HepG2 (cell line): ENCODE measurements around the gene METAP1D. TPM values are rescaled to one million over a fixed set of nuclear protein-coding genes. Genes with fewer than 3 reads are reported as not detected.

Source experiments
- ARNT ChIP-seq: fragments of 450-650 bp; IDR thresholded peaks from 2 replicates; pipeline ENCODE4 v1.6.1; 2017
- BRD4 ChIP-seq: sonication (generic); formaldehyde crosslinking; IDR thresholded peaks from 2 replicates; pipeline ENCODE4 v1.4.0; 2020; ENCODE audit warnings: missing genetic modification reagents
- CREM ChIP-seq, 2 experiments: sonication (generic) in 1 of 2; formaldehyde crosslinking in 1 of 2; IDR thresholded peaks; 2 replicates each; pipeline versions ENCODE4 v1.4.0 to v1.6.1; 2016 to 2020; ENCODE audit warnings: antibody characterized with exemption in 1 of 2, mild to moderate bottlenecking in 1 of 2, missing genetic modification reagents in 1 of 2
- DMAP1 ChIP-seq: IDR thresholded peaks from 2 replicates; pipeline ENCODE4 v1.6.1; 2016
- IRX3 ChIP-seq: sonication (generic); formaldehyde crosslinking; IDR thresholded peaks from 2 replicates; pipeline ENCODE4 v1.8.1; 2023; ENCODE audit warnings: mild to moderate bottlenecking, low read depth, missing genetic modification reagents, borderline replicate concordance
- NCOA1 ChIP-seq: sonication (generic); formaldehyde crosslinking; IDR thresholded peaks from 2 replicates; pipeline ENCODE4 v1.9.0; 2021; ENCODE audit warnings: missing genetic modification reagents
- NFE2L2 ChIP-seq: fragments of 150-350 bp; IDR thresholded peaks from 2 replicates; pipeline ENCODE4 v1.6.1; 2014; ENCODE audit warnings: low read length
- SALL1 ChIP-seq: sonication (generic); formaldehyde crosslinking; IDR thresholded peaks from 2 replicates; pipeline ENCODE4 v1.8.0; 2022; ENCODE audit warnings: mild to moderate bottlenecking, missing genetic modification reagents
- ZFP41 ChIP-seq: sonication (generic); formaldehyde crosslinking; IDR thresholded peaks from 2 replicates; pipeline ENCODE4 v1.4.0; 2020; ENCODE audit warnings: mild to moderate bottlenecking, missing genetic modification reagents, borderline replicate concordance
- ZNF451 ChIP-seq: sonication (generic); formaldehyde crosslinking; IDR thresholded peaks from 2 replicates; pipeline ENCODE4 v1.5.0; 2020; ENCODE audit warnings: mild to moderate bottlenecking, missing genetic modification reagents
- polyA plus RNA-seq, 8 experiments: library from polyadenylated mRNA; depleted of rRNA in 3 of 8; stranded (reverse) in 7 of 8; unstranded in 1 of 8; fragments of >200 nt; fragmentation: Illumina TruSeq in 4 of 8; extraction: Trizol in 4 of 8; gene quantifications; 2 replicates each; pipeline versions ENCODE4 v1.2.1 to v1.2.3, GENCODE V29; 2011 to 2016; ENCODE audit warnings: low read depth in 4 of 8, missing spikeins in 1 of 8, mixed read lengths in 1 of 8; ENCODE audit not compliant: insufficient read depth in 1 of 8
- total RNA-seq, 5 experiments: library from RNA; depleted of rRNA; stranded (reverse); fragments of >200 nt; fragmentation: Illumina TruSeq; extraction: Trizol; gene quantifications; 2 replicates each; pipeline ENCODE4 v1.2.3, GENCODE V29; 2016; ENCODE audit warnings: low read depth in 1 of 5
- TF ChIP-seq, protein P1 (sequence below): sonication (generic); formaldehyde crosslinking; IDR thresholded peaks from 2 replicates; pipeline ENCODE4 v1.4.0; 2020; ENCODE audit warnings: missing genetic modification reagents
- TF ChIP-seq, protein P2 (sequence below): sonication (generic); formaldehyde crosslinking; IDR thresholded peaks from 2 replicates; pipeline ENCODE4 v1.4.0; 2020; ENCODE audit warnings: missing genetic modification reagents, borderline replicate concordance
- TF ChIP-seq, protein P3 (sequence below): IDR thresholded peaks from 2 replicates; pipeline ENCODE4 v1.6.1; 2016; ENCODE audit warnings: low read depth, missing genetic modification reagents, missing compliant biosample characterization

METAP1D gene
- total and polyA plus RNA-seq, 2 of the 13 experiments (the other 11 are each of a cell fraction or from before 2014, with no cell fraction given) = 14.7 to 21.6 TPM

DNA sequence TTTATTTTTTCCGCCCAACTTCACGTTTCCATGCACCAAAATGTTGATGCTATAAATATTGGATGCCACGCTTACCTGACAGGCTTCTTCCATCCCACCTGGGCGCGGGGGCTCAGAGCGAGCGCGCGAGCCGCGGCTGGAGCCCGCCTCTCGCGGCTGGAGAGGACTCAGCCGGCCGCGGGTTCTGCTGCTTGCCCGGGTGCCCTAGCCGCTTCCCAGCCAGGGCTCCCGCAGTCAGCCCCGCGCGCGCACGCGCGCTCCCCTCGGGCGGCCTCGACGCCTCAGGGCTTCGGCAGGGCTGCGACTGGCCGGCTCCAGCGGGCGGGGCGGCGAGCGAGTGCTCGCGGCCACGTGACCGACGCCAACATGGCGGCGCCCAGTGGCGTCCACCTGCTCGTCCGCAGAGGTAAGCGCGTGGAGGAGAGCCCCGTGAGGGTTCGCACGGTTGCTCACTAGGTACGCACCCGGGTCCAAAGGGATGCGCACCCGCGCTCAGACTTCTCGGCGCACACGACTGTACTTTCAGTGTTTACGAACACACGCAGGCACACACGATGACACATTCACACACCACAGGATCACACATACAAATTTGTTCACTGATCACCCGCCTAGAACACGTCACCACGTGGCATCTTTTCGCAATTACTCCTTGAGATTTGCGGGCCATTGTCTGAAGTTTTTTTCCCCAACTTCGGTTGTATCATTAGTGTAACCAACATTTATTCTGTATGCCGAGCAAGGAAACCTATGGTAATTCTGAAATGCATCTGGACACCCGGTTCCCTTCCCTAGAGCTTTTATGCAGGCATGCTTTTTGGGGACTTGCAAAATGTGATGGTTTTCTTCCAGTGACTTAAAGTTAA, at the start of gene METAP1D (continued):
- TF ChIP-seq SALL1 (CRISPR knock-in tag) (peak; percentile 99), ZNF451 (CRISPR knock-in tag) (peak; percentile 99), NFE2L2 (no peak), IRX3 (peak; percentile 90), DMAP1 (CRISPR knock-in tag) (peak; percentile 100), NCOA1 (no peak), CREM (IDR thresholded peaks at IDR 0.05) (peak; percentile 62; the same call in 1 of the 2 replicates), CREM (CRISPR knock-in tag; IDR thresholded peaks at IDR 0.05) (no peak), ZFP41 (CRISPR knock-in tag) (peak; percentile 96), ARNT (no peak), BRD4 (CRISPR knock-in tag) (peak; percentile 100)
- TF ChIP-seq, protein P1, sequence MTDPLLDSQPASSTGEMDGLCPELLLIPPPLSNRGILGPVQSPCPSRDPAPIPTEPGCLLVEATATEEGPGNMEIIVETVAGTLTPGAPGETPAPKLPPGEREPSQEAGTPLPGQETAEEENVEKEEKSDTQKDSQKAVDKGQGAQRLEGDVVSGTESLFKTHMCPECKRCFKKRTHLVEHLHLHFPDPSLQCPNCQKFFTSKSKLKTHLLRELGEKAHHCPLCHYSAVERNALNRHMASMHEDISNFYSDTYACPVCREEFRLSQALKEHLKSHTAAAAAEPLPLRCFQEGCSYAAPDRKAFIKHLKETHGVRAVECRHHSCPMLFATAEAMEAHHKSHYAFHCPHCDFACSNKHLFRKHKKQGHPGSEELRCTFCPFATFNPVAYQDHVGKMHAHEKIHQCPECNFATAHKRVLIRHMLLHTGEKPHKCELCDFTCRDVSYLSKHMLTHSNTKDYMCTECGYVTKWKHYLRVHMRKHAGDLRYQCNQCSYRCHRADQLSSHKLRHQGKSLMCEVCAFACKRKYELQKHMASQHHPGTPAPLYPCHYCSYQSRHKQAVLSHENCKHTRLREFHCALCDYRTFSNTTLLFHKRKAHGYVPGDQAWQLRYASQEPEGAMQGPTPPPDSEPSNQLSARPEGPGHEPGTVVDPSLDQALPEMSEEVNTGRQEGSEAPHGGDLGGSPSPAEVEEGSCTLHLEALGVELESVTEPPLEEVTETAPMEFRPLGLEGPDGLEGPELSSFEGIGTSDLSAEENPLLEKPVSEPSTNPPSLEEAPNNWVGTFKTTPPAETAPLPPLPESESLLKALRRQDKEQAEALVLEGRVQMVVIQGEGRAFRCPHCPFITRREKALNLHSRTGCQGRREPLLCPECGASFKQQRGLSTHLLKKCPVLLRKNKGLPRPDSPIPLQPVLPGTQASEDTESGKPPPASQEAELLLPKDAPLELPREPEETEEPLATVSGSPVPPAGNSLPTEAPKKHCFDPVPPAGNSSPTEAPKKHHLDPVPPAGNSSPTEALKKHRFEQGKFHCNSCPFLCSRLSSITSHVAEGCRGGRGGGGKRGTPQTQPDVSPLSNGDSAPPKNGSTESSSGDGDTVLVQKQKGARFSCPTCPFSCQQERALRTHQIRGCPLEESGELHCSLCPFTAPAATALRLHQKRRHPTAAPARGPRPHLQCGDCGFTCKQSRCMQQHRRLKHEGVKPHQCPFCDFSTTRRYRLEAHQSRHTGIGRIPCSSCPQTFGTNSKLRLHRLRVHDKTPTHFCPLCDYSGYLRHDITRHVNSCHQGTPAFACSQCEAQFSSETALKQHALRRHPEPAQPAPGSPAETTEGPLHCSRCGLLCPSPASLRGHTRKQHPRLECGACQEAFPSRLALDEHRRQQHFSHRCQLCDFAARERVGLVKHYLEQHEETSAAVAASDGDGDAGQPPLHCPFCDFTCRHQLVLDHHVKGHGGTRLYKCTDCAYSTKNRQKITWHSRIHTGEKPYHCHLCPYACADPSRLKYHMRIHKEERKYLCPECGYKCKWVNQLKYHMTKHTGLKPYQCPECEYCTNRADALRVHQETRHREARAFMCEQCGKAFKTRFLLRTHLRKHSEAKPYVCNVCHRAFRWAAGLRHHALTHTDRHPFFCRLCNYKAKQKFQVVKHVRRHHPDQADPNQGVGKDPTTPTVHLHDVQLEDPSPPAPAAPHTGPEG (CRISPR knock-in tag) = peak; percentile 90
- TF ChIP-seq, protein P2, sequence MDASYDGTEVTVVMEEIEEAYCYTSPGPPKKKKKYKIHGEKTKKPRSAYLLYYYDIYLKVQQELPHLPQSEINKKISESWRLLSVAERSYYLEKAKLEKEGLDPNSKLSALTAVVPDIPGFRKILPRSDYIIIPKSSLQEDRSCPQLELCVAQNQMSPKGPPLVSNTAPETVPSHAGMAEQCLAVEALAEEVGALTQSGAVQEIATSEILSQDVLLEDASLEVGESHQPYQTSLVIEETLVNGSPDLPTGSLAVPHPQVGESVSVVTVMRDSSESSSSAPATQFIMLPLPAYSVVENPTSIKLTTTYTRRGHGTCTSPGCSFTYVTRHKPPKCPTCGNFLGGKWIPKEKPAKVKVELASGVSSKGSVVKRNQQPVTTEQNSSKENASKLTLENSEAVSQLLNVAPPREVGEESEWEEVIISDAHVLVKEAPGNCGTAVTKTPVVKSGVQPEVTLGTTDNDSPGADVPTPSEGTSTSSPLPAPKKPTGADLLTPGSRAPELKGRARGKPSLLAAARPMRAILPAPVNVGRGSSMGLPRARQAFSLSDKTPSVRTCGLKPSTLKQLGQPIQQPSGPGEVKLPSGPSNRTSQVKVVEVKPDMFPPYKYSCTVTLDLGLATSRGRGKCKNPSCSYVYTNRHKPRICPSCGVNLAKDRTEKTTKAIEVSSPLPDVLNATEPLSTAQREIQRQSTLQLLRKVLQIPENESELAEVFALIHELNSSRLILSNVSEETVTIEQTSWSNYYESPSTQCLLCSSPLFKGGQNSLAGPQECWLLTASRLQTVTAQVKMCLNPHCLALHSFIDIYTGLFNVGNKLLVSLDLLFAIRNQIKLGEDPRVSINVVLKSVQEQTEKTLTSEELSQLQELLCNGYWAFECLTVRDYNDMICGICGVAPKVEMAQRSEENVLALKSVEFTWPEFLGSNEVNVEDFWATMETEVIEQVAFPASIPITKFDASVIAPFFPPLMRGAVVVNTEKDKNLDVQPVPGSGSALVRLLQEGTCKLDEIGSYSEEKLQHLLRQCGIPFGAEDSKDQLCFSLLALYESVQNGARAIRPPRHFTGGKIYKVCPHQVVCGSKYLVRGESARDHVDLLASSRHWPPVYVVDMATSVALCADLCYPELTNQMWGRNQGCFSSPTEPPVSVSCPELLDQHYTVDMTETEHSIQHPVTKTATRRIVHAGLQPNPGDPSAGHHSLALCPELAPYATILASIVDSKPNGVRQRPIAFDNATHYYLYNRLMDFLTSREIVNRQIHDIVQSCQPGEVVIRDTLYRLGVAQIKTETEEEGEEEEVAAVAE = peak; percentile 74; the same call in 1 of the 2 replicates
- TF ChIP-seq, protein P3, sequence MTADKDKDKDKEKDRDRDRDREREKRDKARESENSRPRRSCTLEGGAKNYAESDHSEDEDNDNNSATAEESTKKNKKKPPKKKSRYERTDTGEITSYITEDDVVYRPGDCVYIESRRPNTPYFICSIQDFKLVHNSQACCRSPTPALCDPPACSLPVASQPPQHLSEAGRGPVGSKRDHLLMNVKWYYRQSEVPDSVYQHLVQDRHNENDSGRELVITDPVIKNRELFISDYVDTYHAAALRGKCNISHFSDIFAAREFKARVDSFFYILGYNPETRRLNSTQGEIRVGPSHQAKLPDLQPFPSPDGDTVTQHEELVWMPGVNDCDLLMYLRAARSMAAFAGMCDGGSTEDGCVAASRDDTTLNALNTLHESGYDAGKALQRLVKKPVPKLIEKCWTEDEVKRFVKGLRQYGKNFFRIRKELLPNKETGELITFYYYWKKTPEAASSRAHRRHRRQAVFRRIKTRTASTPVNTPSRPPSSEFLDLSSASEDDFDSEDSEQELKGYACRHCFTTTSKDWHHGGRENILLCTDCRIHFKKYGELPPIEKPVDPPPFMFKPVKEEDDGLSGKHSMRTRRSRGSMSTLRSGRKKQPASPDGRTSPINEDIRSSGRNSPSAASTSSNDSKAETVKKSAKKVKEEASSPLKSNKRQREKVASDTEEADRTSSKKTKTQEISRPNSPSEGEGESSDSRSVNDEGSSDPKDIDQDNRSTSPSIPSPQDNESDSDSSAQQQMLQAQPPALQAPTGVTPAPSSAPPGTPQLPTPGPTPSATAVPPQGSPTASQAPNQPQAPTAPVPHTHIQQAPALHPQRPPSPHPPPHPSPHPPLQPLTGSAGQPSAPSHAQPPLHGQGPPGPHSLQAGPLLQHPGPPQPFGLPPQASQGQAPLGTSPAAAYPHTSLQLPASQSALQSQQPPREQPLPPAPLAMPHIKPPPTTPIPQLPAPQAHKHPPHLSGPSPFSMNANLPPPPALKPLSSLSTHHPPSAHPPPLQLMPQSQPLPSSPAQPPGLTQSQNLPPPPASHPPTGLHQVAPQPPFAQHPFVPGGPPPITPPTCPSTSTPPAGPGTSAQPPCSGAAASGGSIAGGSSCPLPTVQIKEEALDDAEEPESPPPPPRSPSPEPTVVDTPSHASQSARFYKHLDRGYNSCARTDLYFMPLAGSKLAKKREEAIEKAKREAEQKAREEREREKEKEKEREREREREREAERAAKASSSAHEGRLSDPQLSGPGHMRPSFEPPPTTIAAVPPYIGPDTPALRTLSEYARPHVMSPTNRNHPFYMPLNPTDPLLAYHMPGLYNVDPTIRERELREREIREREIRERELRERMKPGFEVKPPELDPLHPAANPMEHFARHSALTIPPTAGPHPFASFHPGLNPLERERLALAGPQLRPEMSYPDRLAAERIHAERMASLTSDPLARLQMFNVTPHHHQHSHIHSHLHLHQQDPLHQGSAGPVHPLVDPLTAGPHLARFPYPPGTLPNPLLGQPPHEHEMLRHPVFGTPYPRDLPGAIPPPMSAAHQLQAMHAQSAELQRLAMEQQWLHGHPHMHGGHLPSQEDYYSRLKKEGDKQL = 0 out of 2 replicates have a peak, but pooled peaks have one; percentile 75
